ENCODE results near the gene HS6ST1.
A peak's percentile ranks its signal among the peaks of the same experiment; 100 is the strongest.
"Not testable (repeated sequence)": the region's sequence is repeated elsewhere in the genome, so short reads cannot be mapped to it uniquely, and the experiment has no call there.

The HS6ST1 gene

DNA sequence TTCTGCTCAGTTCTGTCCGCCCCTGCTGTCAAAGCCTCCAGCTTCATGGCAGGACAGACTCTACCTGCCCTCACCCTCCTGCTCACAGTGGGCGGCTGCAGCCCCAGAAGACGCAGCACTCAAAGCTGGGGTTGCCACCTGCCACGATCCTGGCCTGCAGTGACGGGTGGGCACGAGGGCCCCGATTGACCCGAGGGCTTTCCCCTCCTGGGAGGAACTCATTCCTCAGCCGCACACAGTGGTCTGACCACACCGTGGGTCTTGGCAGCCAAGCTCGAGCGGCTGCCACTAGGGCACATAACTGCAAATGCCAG, 47.1 kb downstream of the HS6ST1 start:
- H3K27me3 Mint-ChIP-seq, result no peaks in the 10 kb centered on the region
- no peak overlapping the region for H3K4me3 Mint-ChIP-seq
- peaks cover 19% of the 10 kb centered on the region for H3K36me3 Mint-ChIP-seq (ENCODE audit: low read depth)
- H3K27ac Mint-ChIP-seq, result no peak overlapping the region
- peaks cover 4% of the 10 kb centered on the region for H3K4me1 Mint-ChIP-seq
- DNase-seq, result no peak
- H3K9me3 Mint-ChIP-seq, result peaks cover 6% of the 10 kb centered on the region
- ATAC-seq, result no peak

- Mint-ChIP-seq H3K36me3 (ENCODE audit: low read depth) (peaks cover 19% of the 10 kb centered on the region), H3K4me3 (no peak overlapping the region), H3K4me1 (peaks cover 4% of the 10 kb centered on the region), H3K27ac (no peak overlapping the region), H3K9me3 (peaks cover 6% of the 10 kb centered on the region), H3K27me3 (no peaks in the 10 kb centered on the region)
- no peak for ATAC-seq
- DNase-seq, result no peak
Observed at GRCh38 chr2:128270672-128271596, 47.7 kb downstream of the HS6ST1 start.

DNA sequence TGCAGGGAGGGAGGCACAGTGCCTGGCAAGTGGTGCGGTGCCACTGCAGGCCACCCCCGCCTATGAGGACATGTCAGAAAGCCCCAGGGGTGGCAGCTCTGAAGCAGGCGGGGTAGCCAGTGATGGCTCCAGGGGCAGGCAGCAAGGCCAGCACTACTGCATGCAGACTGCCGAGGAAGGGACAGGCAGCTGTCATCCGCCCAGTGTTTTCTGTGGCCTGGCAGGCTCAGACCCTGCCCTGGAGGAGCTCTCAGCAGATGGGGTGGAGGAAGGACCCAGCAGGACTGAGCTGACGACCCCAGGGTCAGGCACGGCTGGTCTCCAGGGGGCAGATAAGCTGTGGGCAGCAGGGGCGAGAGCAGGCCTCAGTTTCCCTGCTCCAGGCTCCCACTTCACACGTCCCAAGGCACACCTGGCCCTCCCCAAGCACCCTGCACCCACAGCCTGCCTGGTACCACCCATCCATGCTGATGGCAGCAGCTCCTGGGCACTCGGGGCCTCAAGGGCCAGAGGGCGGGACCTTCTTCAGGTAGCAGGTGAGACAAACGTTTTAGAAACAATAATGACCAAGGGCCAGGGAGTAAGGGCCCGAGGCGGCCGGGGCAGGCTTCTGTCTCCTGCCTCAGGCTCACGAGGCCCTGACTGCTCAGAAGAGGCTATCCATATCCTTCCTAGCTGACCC, 48.5 kb downstream of the HS6ST1 start:
- Mint-ChIP-seq H3K27ac (no peak overlapping the region), H3K4me1 (peaks cover 4% of the 10 kb centered on the region), H3K9me3 (peaks cover 6% of the 10 kb centered on the region), H3K36me3 (ENCODE audit: low read depth) (peaks cover 12% of the 10 kb centered on the region), H3K4me3 (no peak overlapping the region), H3K27me3 (no peaks in the 10 kb centered on the region)
- ATAC-seq (no peak), DNase-seq (no peak)

- Mint-ChIP-seq H3K4me1 (peaks cover 4% of the 10 kb centered on the region), H3K9me3 (peaks cover 5% of the 10 kb centered on the region), H3K36me3 (ENCODE audit: low read depth) (peaks cover 5% of the 10 kb centered on the region), H3K27me3 (no peaks in the 10 kb centered on the region), H3K4me3 (no peak overlapping the region), H3K27ac (no peak overlapping the region)
- DNase-seq (no peak), ATAC-seq (no peak)
Observed at GRCh38 chr2:128269063-128269989, 49.3 kb downstream of the HS6ST1 start.

DNA sequence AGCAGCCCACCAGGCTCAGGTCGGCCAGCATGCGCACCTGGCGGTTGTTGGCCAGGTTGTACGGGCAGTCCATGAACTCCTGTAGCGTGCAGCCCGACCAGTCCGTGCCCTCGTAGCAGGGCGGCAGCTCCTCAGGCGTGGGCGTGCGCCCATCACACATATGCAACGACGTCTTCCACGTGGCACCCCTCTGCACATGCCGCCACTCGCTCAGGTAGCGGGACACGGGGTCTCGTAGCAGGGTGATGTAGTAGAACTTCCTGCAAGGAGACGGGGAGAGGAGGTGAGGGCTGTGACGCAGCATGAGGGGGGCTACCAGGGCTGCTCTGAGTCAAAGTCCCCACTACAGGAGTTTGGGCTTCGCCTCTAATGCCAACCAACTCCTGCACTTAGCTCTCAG, 50.1 kb downstream of the HS6ST1 start:
- not testable (repeated sequence) for H3K4me1 Mint-ChIP-seq; H3K36me3 Mint-ChIP-seq (ENCODE audit: low read depth); H3K27ac Mint-ChIP-seq; H3K9me3 Mint-ChIP-seq; H3K4me3 Mint-ChIP-seq; ATAC-seq; H3K27me3 Mint-ChIP-seq; DNase-seq

DNA sequence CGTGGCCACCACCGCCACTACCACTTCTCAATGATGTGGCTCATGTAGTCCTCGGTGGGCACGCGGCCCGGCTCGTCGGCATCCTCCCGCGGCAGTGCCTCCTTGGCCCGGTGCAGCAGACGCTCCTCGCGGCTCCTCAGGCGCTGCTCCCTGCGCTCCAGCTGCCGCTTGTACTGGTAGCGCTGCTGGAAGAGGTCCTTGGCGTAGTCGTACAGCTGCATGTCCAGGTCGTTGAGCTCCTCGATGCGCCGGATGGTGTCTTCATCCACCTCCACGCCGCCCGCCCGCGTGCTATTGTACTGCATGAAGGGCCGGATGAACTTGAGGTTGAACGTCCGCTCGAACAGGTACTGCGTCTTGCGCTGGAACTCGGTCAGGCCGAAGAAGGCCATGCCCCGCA, 50.5 kb downstream of the HS6ST1 start:
- DNase-seq; H3K9me3 Mint-ChIP-seq; H3K36me3 Mint-ChIP-seq (ENCODE audit: low read depth); H3K4me3 Mint-ChIP-seq; H3K27ac Mint-ChIP-seq; ATAC-seq; H3K27me3 Mint-ChIP-seq; H3K4me1 Mint-ChIP-seq: not testable (repeated sequence)

GRCh38 chr2:128267649-128268048, 51.0 kb downstream of the HS6ST1 start:
- not testable (repeated sequence) for ATAC-seq; DNase-seq; H3K4me1 Mint-ChIP-seq; H3K27ac Mint-ChIP-seq; H3K27me3 Mint-ChIP-seq; H3K36me3 Mint-ChIP-seq (ENCODE audit: low read depth); H3K4me3 Mint-ChIP-seq; H3K9me3 Mint-ChIP-seq

DNA sequence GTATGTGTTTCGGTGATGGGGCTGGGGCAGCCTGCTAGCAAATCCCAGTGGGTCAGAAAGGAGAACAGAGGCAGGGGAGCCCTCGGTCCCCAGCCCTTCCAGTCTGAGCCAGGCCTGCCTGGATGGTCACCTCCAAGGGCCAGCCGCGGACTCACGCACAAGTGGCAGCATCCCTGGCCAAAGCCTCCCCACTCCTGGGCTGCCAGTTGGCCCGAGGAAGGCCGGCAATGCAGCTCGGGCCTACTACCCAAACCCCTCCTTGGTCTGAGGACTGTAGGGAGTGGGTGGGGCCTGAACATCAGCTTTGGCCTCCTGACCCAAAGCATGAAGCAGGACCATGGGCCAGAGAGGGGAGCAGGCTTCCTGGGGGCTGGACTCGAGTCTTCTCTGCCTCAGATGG, 51.5 kb downstream of the HS6ST1 start:
- ATAC-seq, result not testable (repeated sequence)

GRCh38 chr2:128266463-128266862, 52.2 kb downstream of the HS6ST1 start:
- H3K27me3 Mint-ChIP-seq; H3K36me3 Mint-ChIP-seq (ENCODE audit: low read depth); H3K9me3 Mint-ChIP-seq; DNase-seq; H3K4me1 Mint-ChIP-seq; H3K27ac Mint-ChIP-seq; ATAC-seq; H3K4me3 Mint-ChIP-seq: not testable (repeated sequence)

More for the DNA sequence above, 51.5 kb downstream of the HS6ST1 start:
- H3K9me3 Mint-ChIP-seq; H3K4me1 Mint-ChIP-seq; H3K4me3 Mint-ChIP-seq; DNase-seq; H3K36me3 Mint-ChIP-seq (ENCODE audit: low read depth); H3K27ac Mint-ChIP-seq; H3K27me3 Mint-ChIP-seq: not testable (repeated sequence)

GRCh38 chr2:128265608-128265993, 53.1 kb downstream of the HS6ST1 start:
- not testable (repeated sequence) for H3K4me3 Mint-ChIP-seq; ATAC-seq; H3K27ac Mint-ChIP-seq; H3K36me3 Mint-ChIP-seq (ENCODE audit: low read depth); H3K4me1 Mint-ChIP-seq; DNase-seq; H3K27me3 Mint-ChIP-seq; H3K9me3 Mint-ChIP-seq

GRCh38 chr2:128264881-128265607, 53.6 kb downstream of the HS6ST1 start:
- Mint-ChIP-seq H3K4me3 (no peak overlapping the region), H3K36me3 (ENCODE audit: low read depth) (no peaks in the 10 kb centered on the region), H3K4me1 (no peaks in the 10 kb centered on the region), H3K27me3 (no peaks in the 10 kb centered on the region), H3K27ac (no peak overlapping the region), H3K9me3 (no peaks in the 10 kb centered on the region)
- no peak for ATAC-seq
- no peak for DNase-seq

GRCh38 chr2:128263902-128264331, 54.8 kb downstream of the HS6ST1 start:
- Mint-ChIP-seq H3K4me1 (no peaks in the 10 kb centered on the region), H3K27ac (no peak overlapping the region), H3K9me3 (no peaks in the 10 kb centered on the region), H3K4me3 (no peak overlapping the region), H3K36me3 (ENCODE audit: low read depth) (no peaks in the 10 kb centered on the region), H3K27me3 (no peaks in the 10 kb centered on the region)
- ATAC-seq (no peak), DNase-seq (no peak)

GRCh38 chr2:128262315-128263253, 56.1 kb downstream of the HS6ST1 start:
- H3K36me3 Mint-ChIP-seq (ENCODE audit: low read depth), result no peaks in the 10 kb centered on the region
- no peak overlapping the region for H3K27ac Mint-ChIP-seq
- no peaks in the 10 kb centered on the region for H3K27me3 Mint-ChIP-seq
- no peaks in the 10 kb centered on the region for H3K4me1 Mint-ChIP-seq
- H3K9me3 Mint-ChIP-seq, result no peaks in the 10 kb centered on the region
- H3K4me3 Mint-ChIP-seq, result no peak overlapping the region
- peak; percentile 14 for ATAC-seq
- no peak for DNase-seq
